Endothelial cell of umbilical vein (primary cell): ENCODE results near the gene DPF1. TPM values are rescaled to one million over a fixed set of nuclear protein-coding genes. Genes with fewer than 3 reads are reported as not detected.

Experiments used
- BruUV-seq: library from RNA; stranded (reverse); fragments of 400-500 nt; replicated peaks from 2 replicates; lab custom pipeline; 2021; lab: Mats Ljungman, UMichigan
- CTCF ChIA-PET: fragments of 300-600, 350-600 bp; sonication (Branson Sonifier 250); formaldehyde crosslinking; loops from one replicate; lab custom pipeline; 2021; ENCODE audit warnings: antibody characterized with exemption, inconsistent platforms; lab: Charles Lee
- POLR2A ChIA-PET: fragments of 300-600, 350-600 bp; sonication (Branson Sonifier 250); formaldehyde crosslinking; loops from one replicate; lab custom pipeline; 2021; ENCODE audit warnings: antibody characterized with exemption, inconsistent platforms; lab: Charles Lee
- DNase-seq: peaks from one replicate; pipeline ENCODE4 v3.0.0-alpha.2; 2011; ENCODE audit warnings: low read depth, low spot score
- FAIRE-seq: peaks from 2 replicates; lab custom pipeline; 2011; peaks lifted over from hg19 to GRCh38; lab: Jason Lieb, UNC
- H2AFZ ChIP-seq: 2 replicates; pipeline ENCODE4 v1.6.0; 2012; ENCODE audit warnings: low read depth, low read length, control low read depth, inconsistent platforms
- H3K27ac ChIP-seq: 2 replicates; pipeline ENCODE4 v1.5.1; 2011; ENCODE audit warnings: low read depth, mild to moderate bottlenecking, control low read depth, low read length, moderate library complexity; ENCODE audit not compliant: insufficient read depth
- H3K27me3 ChIP-seq, 2 experiments: 2 replicates each; pipeline versions ENCODE4 v1.6.0 to v1.6.1; 2011; ENCODE audit warnings: low read length in 2 of 2, mixed read lengths in 1 of 2; ENCODE audit not compliant: control insufficient read depth in 2 of 2, insufficient read depth in 2 of 2
- H3K36me3 ChIP-seq, 2 experiments: 2 replicates in 1 of 2; 3 replicates in 1 of 2; pipeline ENCODE4 v1.5.1; 2011; ENCODE audit warnings: low read length in 2 of 2, mild to moderate bottlenecking in 1 of 2, moderate library complexity in 1 of 2; ENCODE audit not compliant: control insufficient read depth in 2 of 2, insufficient read depth in 2 of 2; ENCODE audit errors: extremely low read depth in 1 of 2
- H3K4me1 ChIP-seq: 3 replicates; pipeline ENCODE4 v1.5.1; 2011; ENCODE audit warnings: mild to moderate bottlenecking, low read length; ENCODE audit not compliant: control insufficient read depth, insufficient read depth; ENCODE audit errors: extremely low read depth
- H3K4me2 ChIP-seq: 2 replicates; pipeline ENCODE4 v1.6.1; 2011; ENCODE audit warnings: low read length, control low read depth, mixed read lengths; ENCODE audit not compliant: insufficient read depth
- H3K4me3 ChIP-seq, 3 experiments: fragments of 200-600 bp in 1 of 3; sonication (generic), shearing (Covaris generic) in 1 of 3; replicated peaks in 1 of 3; 2 replicates each; pipeline ENCODE4 v1.5.1; 2011 to 2016; ENCODE audit warnings: control low read depth in 3 of 3, low read length in 3 of 3, mild to moderate bottlenecking in 2 of 3, inconsistent platforms in 1 of 3, low read depth in 1 of 3, moderate library complexity in 1 of 3; ENCODE audit not compliant: insufficient read depth in 1 of 3
- H3K79me2 ChIP-seq: 2 replicates; pipeline ENCODE4 v1.6.0; 2012; ENCODE audit warnings: low read length, inconsistent platforms; ENCODE audit not compliant: control insufficient read depth, insufficient read depth
- H3K9ac ChIP-seq: replicated peaks from 2 replicates; pipeline ENCODE3; 2011; ENCODE audit warnings: low read length, control low read depth; ENCODE audit not compliant: insufficient read depth; ENCODE audit errors: extremely low read depth
- H3K9me1 ChIP-seq: replicated peaks from 3 replicates; pipeline ENCODE4 v1.6.0; 2011; ENCODE audit warnings: mild to moderate bottlenecking, low read length; ENCODE audit not compliant: control insufficient read depth, insufficient read depth; ENCODE audit errors: extremely low read depth
- H3K9me3 ChIP-seq: replicated peaks from 2 replicates; pipeline ENCODE4 v1.5.1; 2012; ENCODE audit warnings: low read length, inconsistent platforms; ENCODE audit not compliant: control insufficient read depth, insufficient read depth
- H4K20me1 ChIP-seq: replicated peaks from 2 replicates; pipeline ENCODE3; 2011; ENCODE audit warnings: mild to moderate bottlenecking, low read length; ENCODE audit not compliant: control insufficient read depth, insufficient read depth; ENCODE audit errors: extremely low read depth
- CTCF ChIP-seq, 2 donors: IDR thresholded peaks; 1 replicate in 1 of 2; 2 replicates in 1 of 2; pipeline ENCODE4 v1.5.1; 2011; ENCODE audit warnings: low read length in 2 of 2, mild to moderate bottlenecking in 2 of 2, moderate library complexity in 2 of 2, control low read depth in 1 of 2, inconsistent platforms in 1 of 2, low read depth in 1 of 2; ENCODE audit not compliant: insufficient read depth in 1 of 2; ENCODE audit errors: extremely low read depth in 1 of 2
- FOS ChIP-seq: IDR thresholded peaks from 2 replicates; pipeline ENCODE4 v1.6.1; 2011; ENCODE audit warnings: mild to moderate bottlenecking, low read length, moderate library complexity, borderline replicate concordance; ENCODE audit not compliant: insufficient read depth
- GATA2 ChIP-seq: IDR thresholded peaks from 2 replicates; pipeline ENCODE4 v1.7.0; 2011; ENCODE audit warnings: low read depth, mild to moderate bottlenecking, moderate library complexity, mixed read lengths, low read length; ENCODE audit not compliant: insufficient read length, insufficient read depth
- JUN ChIP-seq: IDR thresholded peaks from 2 replicates; pipeline ENCODE4 v1.6.1; 2011; ENCODE audit warnings: borderline replicate concordance, low read depth; ENCODE audit not compliant: insufficient read length, insufficient read depth
- MAX ChIP-seq: IDR thresholded peaks from 2 replicates; pipeline ENCODE4 v1.6.1; 2011; ENCODE audit not compliant: insufficient read depth, insufficient read length
- dilution Hi-C: fragments of 300-500 bp; cut with MboI; formaldehyde crosslinking; loops from one replicate; pipeline ENCODE4 v1.15.0; 2019; ENCODE audit warnings: low sequenced_read_pairs; ENCODE audit not compliant: extremely low pct_ligation_motif_present
- intact Hi-C: fragments of 100-400 bp; cut with micrococcal nuclease; formaldehyde crosslinking; loops from one replicate; pipeline ENCODE4 v1.10.0; 2022
- polyA plus RNA-seq, 4 experiments: library from polyadenylated mRNA; depleted of rRNA in 3 of 4; stranded (reverse) in 3 of 4; unstranded in 1 of 4; fragments of >200 nt; gene quantifications; 2 replicates each; pipeline versions ENCODE4 v1.2.1 to v1.2.3, GENCODE V29; 2011 to 2012; ENCODE audit warnings: missing spikeins in 1 of 4
- total RNA-seq: library from RNA; stranded (reverse); gene quantifications from 2 replicates; pipeline ENCODE4 v1.2.3, GENCODE V29; 2021

DPF1 gene
- total and polyA plus RNA-seq, 2 donors (not counting 3 experiments of a cell fraction or from before 2014, with no cell fraction given), result 2.0 to 3.9 TPM

GRCh38 chr19:38245826-38246498 lies 21.9 kb upstream of the DPF1 start:
- H4K20me1 ChIP-seq, result no peaks in the 10 kb centered on the region
- FAIRE-seq, result no peak
- H3K27me3 ChIP-seq, result no peaks in the 10 kb centered on the region
- ChIA-PET POLR2A (interaction anchor here (0.5 kb wide), 1 partner anchor 12 kb away, joined by 4 read pairs; no protein-coding TSS in a partner anchor), CTCF (interaction anchor here (1.2 to 8.5 kb wide), 3 partner anchors 10 to 89 kb away, joined by 3 to 123 read pairs (median 3); partner anchors contain the start of gene CATSPERG)
- dilution Hi-C loops (no loop called here), intact Hi-C loops (no loop called here)
- TF ChIP-seq GATA2 (no peak), FOS (no peak), JUN (no peak), MAX (no peak), CTCF (IDR thresholded peaks at IDR 0.05; ENCODE audit: extremely low read depth in 1 of 2, insufficient read depth in 1 of 2, low read depth in 1 of 2, low read length in 2 of 2) (no peak)
- no peaks in the 10 kb centered on the region for H3K9me1 ChIP-seq
- no peaks in the 10 kb centered on the region for H3K79me2 ChIP-seq
- no peak overlapping the region for H3K4me2 ChIP-seq
- H3K4me1 ChIP-seq, result no peaks in the 10 kb centered on the region
- no peak overlapping the region for H3K9ac ChIP-seq
- DNase-seq, result no peak
- no TSS peak for BruUV-seq
- H3K9me3 ChIP-seq, result no peaks in the 10 kb centered on the region
- H3K4me3 ChIP-seq, result no peak overlapping the region
- no peak overlapping the region for H3K27ac ChIP-seq
- H2AFZ ChIP-seq, result no peak overlapping the region
- H3K36me3 ChIP-seq, result no peaks in the 10 kb centered on the region
